ENCODE measurements around the gene ARHGAP1.

GRCh38 chr11:46674463-46675287 lies 25.7 kb downstream of the ARHGAP1 start:
- TF ChIP-seq MAZ (IDR thresholded peaks at IDR 0.05; ENCODE audit: borderline replicate concordance, low read depth, low read length) (no peak), SMC3 (IDR thresholded peaks at IDR 0.05) (no peak), RFX5 (IDR thresholded peaks at IDR 0.05) (no peak), USF2 (IDR thresholded peaks at IDR 0.05) (no peak), POLR2A (IDR thresholded peaks at IDR 0.05; ENCODE audit: low read length) (no peak), CTCF (IDR thresholded peaks at IDR 0.05) (no peak), ZFP36 (IDR thresholded peaks at IDR 0.05; ENCODE audit: borderline replicate concordance, partially characterized antibody) (no peak), KDM5A (IDR thresholded peaks at IDR 0.05) (no peak), JUNB (IDR thresholded peaks at IDR 0.05) (no peak), ZC3H11A (IDR thresholded peaks at IDR 0.05) (no peak), PBX3 (IDR thresholded peaks at IDR 0.05) (no peak)
